NCI-H2196 (cell line): ENCODE data around the gene MEIS3.

Experiments used
- DNase-seq: peaks from one replicate; lab custom pipeline; 2025; ENCODE audit not compliant: unreplicated experiment; lab: John Stamatoyannopoulos, UW

The MEIS3 gene

DNA sequence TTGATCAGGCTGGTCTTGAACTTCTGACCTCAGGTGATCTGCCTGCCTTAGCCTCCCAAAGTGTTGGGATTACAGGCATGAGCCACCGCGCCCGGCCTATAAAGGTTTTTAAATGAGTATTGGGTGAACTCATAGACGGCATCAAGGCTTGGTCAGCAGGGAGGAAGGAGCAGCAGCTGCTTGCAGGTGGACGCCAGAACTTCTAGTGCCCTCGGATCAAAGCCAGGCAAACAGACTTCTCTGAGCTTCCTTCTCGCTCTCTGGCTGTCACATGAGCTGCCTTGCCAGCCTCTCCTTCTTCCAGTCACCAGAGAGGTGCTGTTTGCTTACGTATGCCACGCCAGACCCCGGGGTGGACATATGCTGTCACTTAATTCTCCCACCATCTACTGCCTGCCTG, 53.9 kb downstream of the MEIS3 start:
- peak; percentile 41 for DNase-seq

DNA sequence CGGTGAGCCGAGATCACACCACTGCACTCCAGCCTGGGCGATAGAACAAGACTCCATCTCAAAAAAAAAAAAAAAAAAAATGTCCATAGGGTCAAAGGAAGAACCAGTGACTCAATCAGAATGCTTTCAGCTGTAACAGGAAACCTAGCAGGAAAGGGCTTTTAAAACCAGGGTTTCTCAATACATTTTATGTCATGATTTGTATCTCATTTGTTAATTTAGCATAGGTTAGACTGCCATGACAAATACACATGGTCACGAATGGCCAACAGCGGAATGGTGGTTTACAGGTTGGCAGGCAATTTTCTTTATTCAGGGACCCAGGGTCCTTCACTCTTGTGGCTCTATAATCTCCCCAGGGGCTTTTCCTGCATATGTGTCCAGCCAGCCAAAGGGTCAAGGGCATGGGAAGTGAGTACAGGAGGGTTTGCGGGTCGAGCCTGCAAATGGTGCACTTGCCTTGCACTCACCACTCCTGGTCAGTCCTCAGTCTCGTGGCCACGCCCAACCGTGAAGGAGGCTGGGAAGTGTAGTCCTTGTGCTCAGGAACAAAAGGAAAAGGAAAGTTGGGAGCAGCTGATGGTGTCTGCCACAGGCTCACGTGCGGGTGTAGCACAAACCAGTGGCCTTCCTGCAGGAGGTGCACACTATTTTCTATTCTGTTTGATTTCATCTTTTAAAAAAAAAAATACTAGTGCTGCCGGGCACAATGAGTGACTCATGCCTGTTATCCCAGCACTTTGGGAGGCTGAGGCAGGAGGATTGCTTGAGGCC, 55.4 kb downstream of the MEIS3 start:
- peak; percentile 30 for DNase-seq

DNA sequence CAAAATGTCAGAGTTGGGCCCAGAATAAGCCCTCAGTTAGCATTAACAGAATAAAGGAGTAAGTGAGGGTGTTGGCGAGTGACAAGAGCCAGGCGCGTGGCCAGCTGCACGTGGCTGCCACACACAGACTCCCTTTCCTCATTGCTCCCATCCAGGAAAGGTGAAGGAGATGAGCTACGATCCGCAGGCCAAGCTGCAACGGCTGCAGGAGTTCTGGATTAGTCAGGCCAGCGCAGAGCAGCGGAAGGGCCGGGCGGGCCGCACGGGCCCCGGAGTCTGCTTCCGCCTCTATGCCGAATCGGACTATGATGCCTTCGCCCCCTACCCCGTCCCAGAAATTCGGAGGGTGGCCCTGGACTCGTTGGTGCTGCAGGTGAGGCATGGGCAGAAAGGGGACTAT, 57.0 kb downstream of the MEIS3 start:
- no peak for DNase-seq

DNA sequence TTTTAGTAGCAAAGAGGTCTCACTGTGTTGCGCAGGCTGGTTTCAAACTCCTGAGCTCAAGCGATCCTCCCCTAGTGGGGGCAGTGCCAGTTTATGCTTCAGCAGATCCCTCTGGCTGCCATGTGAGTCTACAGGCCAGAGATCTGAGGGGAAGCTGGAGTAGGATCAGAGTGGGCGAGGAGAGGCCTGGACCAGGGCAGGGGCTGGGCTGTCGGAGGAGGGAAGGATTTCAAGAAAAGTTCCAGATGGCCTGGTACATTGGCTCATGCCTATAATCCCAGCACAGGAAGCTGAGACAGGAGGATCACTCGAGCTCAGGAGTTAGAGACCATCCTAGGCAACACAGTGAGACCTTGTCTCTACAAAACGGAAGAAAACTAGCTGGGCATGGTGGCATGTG, 60.4 kb downstream of the MEIS3 start:
- no peak for DNase-seq

DNA sequence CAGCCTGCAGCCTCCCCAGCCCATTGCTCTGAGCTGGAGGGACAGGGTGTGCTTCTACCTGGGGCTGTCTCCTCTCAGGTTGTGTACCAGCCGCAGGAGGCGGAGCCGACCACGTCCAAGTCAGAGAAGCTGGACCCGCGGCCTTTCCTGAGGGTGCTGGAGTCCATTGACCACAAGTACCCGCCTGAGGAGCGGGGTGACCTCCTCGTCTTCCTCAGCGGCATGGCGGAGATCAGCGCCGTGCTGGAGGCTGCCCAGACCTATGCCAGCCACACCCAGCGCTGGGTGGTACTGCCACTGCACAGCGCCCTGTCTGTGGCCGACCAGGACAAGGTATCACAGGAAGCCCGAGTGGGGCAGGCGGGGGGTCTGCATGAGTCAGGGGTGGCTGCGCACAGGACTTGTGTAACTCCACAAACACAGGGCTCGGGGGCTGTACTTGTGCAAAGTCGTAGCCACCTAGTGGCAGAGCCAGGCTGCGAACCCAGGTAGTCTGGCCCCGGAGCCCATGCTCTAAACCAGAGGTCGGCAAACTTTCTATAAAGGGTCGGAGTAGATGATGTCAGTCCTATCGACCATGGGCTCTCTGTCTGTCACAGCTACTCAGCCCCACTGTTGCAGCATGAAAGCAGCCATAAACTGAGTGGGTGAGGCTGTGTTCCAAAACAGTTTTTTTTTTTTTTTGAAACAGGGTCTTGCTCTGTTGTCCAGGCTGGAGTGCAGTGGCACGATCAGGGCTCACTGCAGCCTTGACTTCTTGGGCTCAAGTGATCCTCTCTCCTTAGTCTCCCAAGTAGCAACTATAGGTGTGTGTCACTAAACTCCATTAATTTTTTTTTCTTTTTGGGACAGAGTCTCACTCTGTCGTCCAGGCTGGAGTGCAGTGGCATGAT, 61.3 kb downstream of the MEIS3 start:
- DNase-seq, result no peak

DNA sequence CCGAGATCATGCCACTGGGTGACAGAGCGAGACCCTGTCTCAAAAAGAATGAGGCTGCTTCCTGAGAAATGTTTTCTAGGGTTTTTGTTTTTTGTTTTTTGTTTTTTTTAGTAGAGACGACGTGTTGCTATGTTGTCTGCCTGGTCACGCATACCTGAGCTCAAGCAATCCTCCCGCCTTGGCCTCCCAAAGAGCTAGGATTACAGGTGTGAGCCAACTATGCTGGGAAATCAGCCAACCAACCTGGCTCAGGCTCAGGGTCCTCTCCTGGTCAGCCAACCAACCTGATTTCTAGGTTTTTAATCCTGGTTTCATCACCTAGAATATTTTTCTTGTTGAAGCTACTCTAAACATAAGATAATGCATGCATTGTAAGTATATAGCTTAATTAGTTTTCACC, 62.4 kb downstream of the MEIS3 start:
- DNase-seq, result peak; percentile 72

DNA sequence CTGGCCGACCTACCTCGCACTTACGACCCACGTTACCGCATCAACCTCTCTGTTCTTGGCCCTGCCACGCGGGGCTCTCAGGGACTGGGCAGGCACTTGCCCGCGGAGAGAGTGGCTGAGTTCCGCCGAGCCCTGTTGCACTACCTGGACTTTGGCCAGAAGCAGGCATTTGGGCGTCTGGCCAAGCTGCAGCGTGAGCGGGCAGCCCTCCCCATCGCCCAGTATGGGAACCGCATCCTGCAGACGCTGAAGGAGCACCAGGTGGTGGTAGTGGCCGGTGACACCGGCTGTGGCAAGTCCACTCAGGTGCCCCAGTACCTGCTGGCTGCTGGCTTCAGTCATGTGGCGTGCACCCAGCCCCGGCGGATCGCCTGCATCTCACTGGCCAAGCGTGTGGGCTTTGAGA, 66.0 kb downstream of the MEIS3 start:
- DNase-seq, result peak; percentile 92
